GM18520 (cell line): ENCODE measurements around the gene HOOK2.
A peak's percentile ranks its signal among the peaks of the same experiment; 100 is the strongest.
"Not testable (repeated sequence)": the region's sequence is repeated elsewhere in the genome, so short reads cannot be mapped to it uniquely, and the experiment has no call there.

Experiments
- ATAC-seq: cut with Tn5 transposase; IDR thresholded peaks from one replicate; pipeline ENCODE4 v1.9.1; 2021; ENCODE audit not compliant: unreplicated experiment

HOOK2 gene

DNA sequence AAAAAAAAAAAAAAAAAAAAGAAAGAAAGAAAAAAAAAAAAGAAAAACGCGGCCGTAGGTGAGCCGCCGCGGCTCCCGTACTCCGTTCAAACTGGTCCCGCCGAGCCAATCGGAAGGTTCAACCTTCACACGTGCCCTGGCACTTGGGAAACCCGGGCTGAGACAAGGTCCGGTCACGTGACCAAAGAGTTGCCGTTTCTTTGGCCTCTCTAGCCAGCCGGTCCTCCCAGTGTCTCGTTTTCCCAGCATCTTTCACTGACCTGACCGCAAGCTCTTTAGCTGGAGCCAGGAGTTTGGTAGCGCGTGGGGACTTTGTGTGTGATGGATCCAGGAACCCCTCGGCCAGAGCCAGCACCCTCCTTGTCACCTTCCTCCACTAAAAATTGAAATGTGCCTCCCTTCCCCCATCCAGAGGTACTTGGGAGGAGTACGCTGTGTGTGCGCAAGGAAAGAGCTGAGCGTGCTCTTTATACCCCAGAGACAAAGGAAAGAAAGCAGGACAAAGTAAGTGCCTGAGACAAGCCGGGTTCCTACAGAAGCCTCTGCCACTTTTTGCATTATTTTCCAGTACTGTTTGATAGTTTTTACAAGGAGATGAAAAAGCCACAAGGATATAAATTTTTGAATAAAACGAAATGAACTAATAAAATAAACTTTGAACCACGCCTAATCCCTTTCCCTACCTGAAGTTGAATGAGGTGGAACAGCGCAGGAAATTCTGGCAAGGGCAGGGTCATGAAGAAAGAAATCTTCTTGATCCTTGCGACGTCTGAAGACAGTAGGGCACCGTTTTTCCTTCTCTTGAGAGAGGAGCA, 52.6 kb downstream of the HOOK2 start:
- peak; percentile 78 for ATAC-seq

DNA sequence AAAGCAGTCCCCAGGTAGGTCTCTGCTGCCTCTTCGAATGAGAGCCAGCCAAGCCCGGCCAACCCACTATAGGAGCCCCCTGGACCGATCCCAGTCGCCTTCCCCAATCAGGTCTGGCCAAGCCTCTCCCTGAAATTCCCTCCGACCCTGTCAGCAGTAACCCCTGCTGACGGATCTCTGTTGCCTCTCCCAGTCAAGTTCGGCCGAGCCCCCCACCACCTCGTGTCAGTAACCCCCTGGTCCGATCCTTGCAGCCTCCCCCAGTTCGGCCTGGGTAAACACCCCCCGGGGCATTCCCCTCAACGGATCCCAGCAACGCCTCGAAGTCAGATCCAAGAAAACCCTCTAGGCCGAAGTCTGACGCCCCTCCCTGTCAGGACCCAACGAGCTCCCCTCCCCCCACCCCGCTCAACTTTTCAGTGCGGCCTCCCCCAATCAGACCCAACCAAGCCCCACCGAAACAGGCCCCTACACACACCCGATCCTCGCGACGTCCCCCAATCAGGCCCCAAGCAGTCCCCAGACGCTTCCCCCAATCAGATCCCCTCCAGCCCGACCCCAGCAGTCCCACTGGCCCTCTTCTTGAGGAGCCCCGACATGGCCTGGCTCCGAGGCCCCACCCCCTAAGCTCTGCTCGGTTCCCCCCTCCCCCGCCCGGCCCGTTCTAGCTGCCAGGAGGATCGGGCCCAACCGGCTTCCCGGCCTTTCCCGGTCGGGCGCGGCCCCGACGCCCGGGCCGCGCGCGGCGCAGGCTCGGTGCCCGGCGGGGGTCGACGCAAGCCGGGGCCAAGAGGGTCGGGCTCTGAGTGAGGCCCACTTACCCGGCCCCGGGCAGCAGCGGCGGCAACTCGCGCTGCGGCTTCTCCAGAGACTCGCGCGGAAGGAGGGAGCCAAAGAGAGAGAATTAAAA, 53.4 kb downstream of the HOOK2 start:
- ATAC-seq: peak; percentile 12

DNA sequence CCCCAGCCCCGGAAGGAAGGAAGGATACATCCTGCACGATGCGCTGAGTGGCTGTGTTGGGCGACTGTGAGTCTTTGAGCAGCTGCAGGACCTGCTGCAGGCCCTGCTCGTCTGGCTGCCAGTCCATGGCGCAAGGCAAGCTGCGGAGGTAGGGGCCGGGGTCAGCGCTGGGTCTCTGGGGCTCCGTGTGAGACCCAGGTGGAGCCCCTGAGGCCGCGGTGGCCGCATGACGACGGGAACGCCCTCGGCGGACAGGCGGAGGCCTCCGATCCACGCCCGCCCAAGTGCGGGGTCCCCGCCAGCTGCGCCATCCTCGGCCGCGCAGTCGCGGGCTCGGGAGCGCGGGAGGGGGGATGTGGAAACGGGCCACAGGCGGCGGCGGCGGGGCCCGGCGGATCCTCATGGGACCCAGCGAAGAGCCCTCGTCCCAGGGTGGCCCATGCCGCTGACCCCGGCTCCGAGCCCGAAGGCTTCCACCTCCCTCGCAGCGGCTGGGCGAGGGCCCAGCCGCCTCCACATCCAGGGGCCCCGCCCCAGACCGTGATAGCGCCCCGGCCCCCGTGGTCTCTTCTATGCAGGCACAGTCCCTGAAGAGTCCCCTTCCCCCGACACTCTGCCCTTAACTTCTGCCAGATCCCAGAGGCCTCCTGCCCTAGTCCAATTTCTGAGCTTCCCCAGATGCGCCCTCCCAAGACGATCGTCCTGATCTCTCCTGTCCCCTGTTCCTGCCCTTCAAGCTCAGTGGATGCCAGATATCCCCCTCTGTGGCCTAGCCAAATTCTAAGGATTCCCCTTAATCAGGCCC, 54.3 kb downstream of the HOOK2 start:
- no peak for ATAC-seq

DNA sequence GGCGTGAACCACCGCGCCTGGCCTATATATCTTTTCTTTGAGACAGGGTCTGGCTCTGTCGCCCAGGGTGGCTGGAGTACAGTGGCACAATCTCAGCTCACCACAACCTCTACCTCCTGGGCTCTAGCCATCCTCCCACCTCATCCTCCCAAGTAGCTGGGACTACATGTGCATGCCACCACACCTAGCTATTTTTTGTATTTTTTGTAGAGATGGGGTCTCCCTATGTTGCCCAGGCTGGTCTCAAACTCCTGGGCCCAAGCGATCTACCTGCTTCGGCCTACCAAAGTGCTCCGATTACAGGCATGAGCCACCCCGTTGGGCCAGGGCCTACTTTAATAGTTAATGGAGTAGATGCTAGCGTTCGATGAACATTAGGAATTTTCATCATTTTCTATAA, 55.1 kb downstream of the HOOK2 start:
- ATAC-seq: no peak

DNA sequence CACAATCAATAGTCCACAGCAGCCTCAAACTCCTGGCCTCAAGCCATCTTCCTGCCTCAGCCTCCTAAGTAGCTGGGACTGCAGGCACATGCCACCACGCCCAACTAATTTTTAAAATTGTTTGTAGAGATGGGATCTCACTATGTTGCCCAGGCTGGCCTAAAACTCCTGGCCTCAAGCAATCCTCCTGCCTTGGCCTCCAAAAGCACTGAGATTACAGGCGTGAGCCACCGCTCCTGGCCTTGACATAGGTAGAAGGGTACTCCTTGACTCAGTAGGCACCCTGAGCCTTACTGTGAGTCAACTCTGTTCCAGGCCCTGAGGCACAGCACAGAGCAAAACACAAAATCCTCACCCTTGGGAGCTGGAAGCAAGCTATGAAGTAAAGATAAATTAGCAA, 59.4 kb downstream of the HOOK2 start:
- ATAC-seq: no peak

DNA sequence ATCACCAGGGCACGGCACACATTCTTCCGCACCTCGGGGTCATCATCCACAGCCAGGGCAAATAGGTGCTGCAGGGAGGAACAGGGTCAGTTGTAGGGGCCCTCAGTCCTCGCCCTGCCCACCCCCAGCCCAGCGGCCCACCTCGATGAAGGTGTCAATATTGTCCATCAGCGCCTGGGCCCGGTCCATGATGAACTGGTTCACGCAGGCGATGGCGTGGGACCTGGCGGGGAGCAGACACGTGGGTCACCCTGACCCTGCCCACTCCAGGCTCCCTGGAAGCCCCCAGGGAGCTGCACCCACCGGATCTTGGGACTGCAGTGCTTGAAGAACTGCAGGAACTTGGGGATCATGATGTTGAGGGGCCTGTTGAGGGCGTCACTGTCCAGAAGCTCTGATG, 60.2 kb downstream of the HOOK2 start:
- ATAC-seq: no peak

DNA sequence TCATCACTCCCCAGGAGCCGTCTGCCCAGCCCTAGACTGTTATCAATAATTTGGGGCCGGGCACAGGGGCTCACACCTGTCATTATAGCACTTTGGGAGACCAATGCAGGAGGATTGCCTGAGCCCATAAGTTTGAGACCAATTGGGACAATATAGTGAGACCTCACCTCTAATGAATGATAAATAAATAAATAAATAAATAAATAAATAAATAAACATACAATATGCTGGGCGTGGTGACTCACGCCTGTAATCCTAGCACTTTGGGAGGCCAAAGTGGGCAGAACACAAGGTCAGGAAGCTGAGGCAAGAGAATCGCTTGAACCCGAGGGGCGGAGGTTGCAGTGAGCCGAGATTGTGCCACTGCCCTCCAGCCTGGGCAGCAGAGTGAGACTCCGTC, 62.0 kb downstream of the HOOK2 start:
- not testable (repeated sequence) for ATAC-seq
